Body of pancreas (tissue), 4 donors: ENCODE data around the gene VASH1. TPM values are rescaled to one million over a fixed set of nuclear protein-coding genes. Genes with fewer than 3 reads are reported as not detected.

Source experiments
- ATAC-seq: fragments of 150-250 bp; one replicate; pipeline ENCODE4 v1.9.1; 2016
- DNase-seq, 4 donors: peaks; one replicate each; pipeline ENCODE4 v3.0.0-alpha.2; 2019
- H3K27ac ChIP-seq, 4 donors: fragments of 200-600 bp; sonication (generic); 1 replicate in 3 of 4; 2 replicates in 1 of 4; pipeline versions ENCODE4 v1.5.1 to v1.6.1; 2016 to 2019; ENCODE audit warnings: mild to moderate bottlenecking in 1 of 4, mixed read lengths in 1 of 4, moderate library complexity in 1 of 4
- H3K27me3 ChIP-seq, 2 donors: fragments of 200-600 bp; sonication (generic); one replicate each; pipeline ENCODE4 v1.6.0; 2016; ENCODE audit warnings: mild to moderate bottlenecking in 1 of 2
- H3K36me3 ChIP-seq, 2 donors: fragments of 200-600 bp; sonication (generic); replicated peaks in 1 of 2; 2 replicates each; pipeline ENCODE4 v1.5.1; 2016; ENCODE audit warnings: low read depth in 2 of 2; ENCODE audit not compliant: insufficient read depth in 1 of 2
- H3K4me1 ChIP-seq: fragments of 200-600 bp; sonication (generic); one replicate; pipeline ENCODE4 v1.6.0; 2016
- H3K4me3 ChIP-seq, 2 donors: fragments of 200-600 bp; sonication (generic); 1 replicate in 1 of 2; 2 replicates in 1 of 2; pipeline ENCODE4 v1.5.1; 2016 to 2019
- H3K9me3 ChIP-seq, 3 donors: fragments of 200-600 bp; sonication (generic); 1 replicate in 2 of 3; 2 replicates in 1 of 3; pipeline ENCODE4 v1.5.1; 2016
- CTCF ChIP-seq, 7 experiments: fragments of 450-650 bp in 4 of 7; fragments of 200-600 bp in 3 of 7; sonication (generic) in 3 of 7; IDR thresholded peaks; one replicate each; pipeline ENCODE4 v1.5.1; 2016 to 2019; ENCODE audit warnings: antibody characterized with exemption in 7 of 7
- POLR2A ChIP-seq, 3 donors: fragments of 450-650 bp; IDR thresholded peaks; one replicate each; pipeline ENCODE4 v1.6.1; 2016; ENCODE audit warnings: antibody characterized with exemption in 3 of 3, mild to moderate bottlenecking in 2 of 3
- WGBS, 2 donors: methylation state at CpG; one replicate each; pipeline ENCODE4 v1.1.5; 2017; 5-methylcytosine and 5-hydroxymethylcytosine counted together
- intact Hi-C: fragments of 100-400 bp; cut with DNase I; formaldehyde crosslinking; loops from one replicate; pipeline ENCODE4 v1.15.1; 2023
- total RNA-seq, 2 donors: library from RNA; depleted of rRNA; stranded (reverse); fragments of >200 nt; gene quantifications; one replicate each; pipeline ENCODE4 v1.1.0, GENCODE V29; 2016

The VASH1 gene
- total RNA-seq, 2 donors from 2014 or later, result 3.1 to 5.9 TPM

GRCh38 chr14:76780058-76780345, 18.7 kb downstream of the VASH1 start:
- H3K4me1 ChIP-seq, result peaks cover 12% of the 10 kb centered on the region
- intact Hi-C loops, result no loop called here
- H3K27me3 ChIP-seq, result no peaks in the 10 kb centered on the region
- DNase-seq (no peak), ATAC-seq (no peak)
- no peaks in the 10 kb centered on the region for H3K9me3 ChIP-seq
- no peak overlapping the region for H3K27ac ChIP-seq
- H3K36me3 ChIP-seq, result peaks cover 0 to 4% of the 10 kb centered on the region in 2 donors
- 87 to 92% methylated on average over 2 of the region's 2 CpGs for WGBS, 2 donors
- H3K4me3 ChIP-seq, result no peak overlapping the region
- TF ChIP-seq POLR2A (IDR thresholded peaks at IDR 0.05) (no peak), CTCF (IDR thresholded peaks at IDR 0.05) (no peak)

- 65 to 72% methylated on average over 5 of the region's 5 CpGs for WGBS, 2 donors
Measured at GRCh38 chr14:76780360-76780759, 19.1 kb downstream of the VASH1 start.

GRCh38 chr14:76780875-76781647, 19.8 kb downstream of the VASH1 start:
- H3K4me3 ChIP-seq, result no peak overlapping the region
- H3K4me1 ChIP-seq, result peaks cover 12% of the 10 kb centered on the region
- intact Hi-C loops, result no loop called here
- H3K27ac ChIP-seq, result no peak overlapping the region
- no peak for ATAC-seq
- H3K27me3 ChIP-seq, result no peaks in the 10 kb centered on the region
- TF ChIP-seq POLR2A (IDR thresholded peaks at IDR 0.05), result no peak
- no peak for TF ChIP-seq CTCF (IDR thresholded peaks at IDR 0.05)
- no peaks in the 10 kb centered on the region for H3K9me3 ChIP-seq
- peak in 1 of 4 donors; percentile 34 for DNase-seq
- peaks cover 0 to 4% of the 10 kb centered on the region in 2 donors for H3K36me3 ChIP-seq
- WGBS, 2 donors, result 80 to 88% methylated on average over 10 to 11 of the region's 11 CpGs

More at GRCh38 chr14:76780360-76780759, 19.1 kb downstream of the VASH1 start:
- TF ChIP-seq CTCF (IDR thresholded peaks at IDR 0.05) (no peak), POLR2A (IDR thresholded peaks at IDR 0.05) (no peak)
- intact Hi-C loops, result no loop called here
- Histone ChIP-seq H3K27me3 (no peaks in the 10 kb centered on the region), H3K4me3 (no peak overlapping the region), H3K4me1 (peaks cover 12% of the 10 kb centered on the region), H3K27ac (no peak overlapping the region), H3K36me3 (peaks cover 0 to 4% of the 10 kb centered on the region in 2 donors), H3K9me3 (no peaks in the 10 kb centered on the region)
- ATAC-seq (no peak), DNase-seq (no peak)

GRCh38 chr14:76781648-76782051, 20.4 kb downstream of the VASH1 start:
- H3K27me3 ChIP-seq, result no peaks in the 10 kb centered on the region
- peaks cover 0 to 7% of the 10 kb centered on the region in 2 donors for H3K36me3 ChIP-seq
- peaks cover 12% of the 10 kb centered on the region for H3K4me1 ChIP-seq
- H3K9me3 ChIP-seq, result no peaks in the 10 kb centered on the region
- WGBS, 2 donors, result 83 to 94% methylated on average over 2 of the region's 2 CpGs
- TF ChIP-seq POLR2A (IDR thresholded peaks at IDR 0.05) (no peak), CTCF (IDR thresholded peaks at IDR 0.05) (no peak)
- no peak overlapping the region for H3K4me3 ChIP-seq
- peak overlapping the region in 1 of 4 donors; percentile 5 for H3K27ac ChIP-seq
- DNase-seq (no peak), ATAC-seq (no peak)
- intact Hi-C loops, result no loop called here
